ENCODE measurements around the gene RNF26. TPM values are rescaled to one million over a fixed set of nuclear protein-coding genes. Genes with fewer than 3 reads are reported as not detected.

RNF26 gene
- polyA plus RNA-seq, 1 of the 3 experiments (the other 2 are of a cell fraction) = 31.9 TPM

DNA sequence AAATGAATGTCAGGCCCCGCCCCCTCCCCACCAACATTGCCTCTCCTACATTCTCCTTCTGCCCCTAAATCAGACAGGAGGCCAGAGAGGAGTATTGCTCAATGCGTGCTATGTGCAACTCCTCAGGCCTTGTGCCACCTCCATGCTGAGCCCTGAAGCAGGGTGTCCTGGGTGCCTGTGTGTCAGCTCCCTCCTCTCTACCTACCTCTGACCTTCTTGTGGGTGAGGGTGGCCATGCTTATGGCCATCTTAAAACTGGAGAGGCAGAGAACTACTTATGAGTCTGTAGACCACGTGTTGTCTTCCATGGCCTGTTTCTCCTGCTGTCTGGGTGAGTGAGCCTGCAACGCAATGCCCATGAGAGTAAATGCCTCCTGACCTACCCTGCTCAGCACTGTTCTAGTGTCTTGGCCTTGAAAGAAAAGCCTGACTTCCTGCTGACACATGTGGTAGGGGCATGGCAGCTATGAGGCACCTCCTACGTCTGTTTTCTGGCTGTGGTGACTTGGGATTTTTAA, 27.9 kb upstream of the RNF26 start:
- H3K36me3 ChIP-seq (replicated peaks in 1 of 2; ENCODE audit: control insufficient read depth in 1 of 2, insufficient read depth in 2 of 2, low read length in 1 of 2) = peaks cover 23 to 56% of the 10 kb centered on the region in 2 experiments
- no peak for DNase-seq
- no peaks in the 10 kb centered on the region for H3K9me2 ChIP-seq
- H3K4me1 ChIP-seq (ENCODE audit: control insufficient read depth in 1 of 2, insufficient read depth in 2 of 2, low read depth in 1 of 2, low read length in 1 of 2) = no peaks in the 10 kb centered on the region
- no peak overlapping the region for H2AFZ ChIP-seq (ENCODE audit: low read depth)
- H3K27me3 ChIP-seq (ENCODE audit: insufficient read depth) = no peaks in the 10 kb centered on the region
- no peaks in the 10 kb centered on the region for H4K20me1 ChIP-seq (ENCODE audit: insufficient read depth)
- 94% methylated on average over 5 of the region's 5 CpGs for WGBS (ENCODE audit: low lambda C conversion rate)
- H3K9me3 ChIP-seq = no peaks in the 10 kb centered on the region
- POLR2A ChIA-PET = no interaction called here
- peaks cover 15% of the 10 kb centered on the region for H3F3A ChIP-seq (replicated peaks; ENCODE audit: insufficient read depth)
- H3K27ac ChIP-seq (ENCODE audit: low read depth in 2 of 2, low read length in 1 of 2) = no peak overlapping the region; a peak in 1 of 4 replicates
- H3K4me2 ChIP-seq = no peak overlapping the region
- TF ChIP-seq GABPA (IDR thresholded peaks at IDR 0.05; ENCODE audit: low read depth) = no peak
- TF ChIP-seq FOXJ3 (CRISPR knock-in tag; IDR thresholded peaks at IDR 0.05) = no peak
- no peak for TF ChIP-seq RFX5 (IDR thresholded peaks at IDR 0.05; ENCODE audit: low read length)
- TF ChIP-seq MEF2A (IDR thresholded peaks at IDR 0.05; ENCODE audit: borderline replicate concordance, low read depth) = no peak
- TF ChIP-seq, protein P1, sequence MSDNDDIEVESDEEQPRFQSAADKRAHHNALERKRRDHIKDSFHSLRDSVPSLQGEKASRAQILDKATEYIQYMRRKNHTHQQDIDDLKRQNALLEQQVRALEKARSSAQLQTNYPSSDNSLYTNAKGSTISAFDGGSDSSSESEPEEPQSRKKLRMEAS (IDR thresholded peaks at IDR 0.05; ENCODE audit: low read depth) = no peak
- no peak for TF ChIP-seq RXRA (IDR thresholded peaks at IDR 0.05; ENCODE audit: borderline replicate concordance, low read depth)
- TF ChIP-seq YY1 (IDR thresholded peaks at IDR 0.05; ENCODE audit: low read depth) = no peak
- TF ChIP-seq FOXM1 (IDR thresholded peaks at IDR 0.05; ENCODE audit: low read depth) = no peak
- TF ChIP-seq TCF12 (IDR thresholded peaks at IDR 0.05) = no peak
- no peak for TF ChIP-seq RAD21 (IDR thresholded peaks at IDR 0.05; ENCODE audit: low read length)
- TF ChIP-seq, protein P2, sequence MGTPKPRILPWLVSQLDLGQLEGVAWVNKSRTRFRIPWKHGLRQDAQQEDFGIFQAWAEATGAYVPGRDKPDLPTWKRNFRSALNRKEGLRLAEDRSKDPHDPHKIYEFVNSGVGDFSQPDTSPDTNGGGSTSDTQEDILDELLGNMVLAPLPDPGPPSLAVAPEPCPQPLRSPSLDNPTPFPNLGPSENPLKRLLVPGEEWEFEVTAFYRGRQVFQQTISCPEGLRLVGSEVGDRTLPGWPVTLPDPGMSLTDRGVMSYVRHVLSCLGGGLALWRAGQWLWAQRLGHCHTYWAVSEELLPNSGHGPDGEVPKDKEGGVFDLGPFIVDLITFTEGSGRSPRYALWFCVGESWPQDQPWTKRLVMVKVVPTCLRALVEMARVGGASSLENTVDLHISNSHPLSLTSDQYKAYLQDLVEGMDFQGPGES (IDR thresholded peaks at IDR 0.05; ENCODE audit: low read depth, low read length) = no peak
- no peak for TF ChIP-seq FOSL2 (IDR thresholded peaks at IDR 0.05; ENCODE audit: borderline replicate concordance, low read depth)
- TF ChIP-seq, protein P3, sequence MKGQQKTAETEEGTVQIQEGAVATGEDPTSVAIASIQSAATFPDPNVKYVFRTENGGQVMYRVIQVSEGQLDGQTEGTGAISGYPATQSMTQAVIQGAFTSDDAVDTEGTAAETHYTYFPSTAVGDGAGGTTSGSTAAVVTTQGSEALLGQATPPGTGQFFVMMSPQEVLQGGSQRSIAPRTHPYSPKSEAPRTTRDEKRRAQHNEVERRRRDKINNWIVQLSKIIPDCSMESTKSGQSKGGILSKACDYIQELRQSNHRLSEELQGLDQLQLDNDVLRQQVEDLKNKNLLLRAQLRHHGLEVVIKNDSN (IDR thresholded peaks at IDR 0.05; ENCODE audit: borderline replicate concordance, low read depth) = no peak
- TF ChIP-seq NRF1 (IDR thresholded peaks at IDR 0.05; ENCODE audit: low read depth, low read length) = no peak
- H3K4me3 ChIP-seq (ENCODE audit: low read depth in 2 of 2, low read length in 1 of 2) = no peak overlapping the region
- H3K79me2 ChIP-seq (ENCODE audit: insufficient read depth) = no peaks in the 10 kb centered on the region
- H3K9ac ChIP-seq = no peak overlapping the region
- CTCF ChIA-PET = interaction anchor here (0.8 to 2.4 kb wide), 6 partner anchors 11 to 101 kb away, joined by 3 to 11 read pairs (median 6); partner anchors contain the start of gene MCAM

DNA sequence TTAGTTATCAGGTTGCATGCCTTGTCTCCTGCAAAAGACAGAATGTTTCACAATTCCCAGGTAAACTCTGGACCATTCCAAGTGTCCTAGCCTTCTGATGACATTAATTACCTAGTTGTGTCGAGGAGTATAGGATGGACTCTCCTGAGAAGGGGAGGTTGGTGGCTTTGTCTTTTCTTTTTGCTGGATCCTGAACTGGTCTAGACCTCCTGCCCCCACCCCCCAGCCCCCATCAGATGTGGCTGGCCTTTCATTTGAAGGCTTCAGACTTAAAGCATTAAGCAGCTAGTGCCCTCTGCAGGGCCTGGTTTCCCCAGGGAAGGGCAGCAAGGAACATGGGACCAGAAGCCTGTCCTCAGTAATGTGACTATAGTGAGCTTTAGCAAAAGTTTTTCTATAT, 27.1 kb upstream of the RNF26 start:
- Histone ChIP-seq H3K79me2 (ENCODE audit: insufficient read depth) (no peaks in the 10 kb centered on the region), H4K20me1 (ENCODE audit: insufficient read depth) (no peaks in the 10 kb centered on the region), H3K27me3 (ENCODE audit: insufficient read depth) (no peaks in the 10 kb centered on the region), H3K27ac (ENCODE audit: low read depth in 2 of 2, low read length in 1 of 2) (no peak overlapping the region; a peak in 2 of 4 replicates), H3K4me3 (ENCODE audit: low read depth in 2 of 2, low read length in 1 of 2) (no peak overlapping the region), H3K9ac (no peak overlapping the region), H2AFZ (ENCODE audit: low read depth) (no peak overlapping the region), H3K9me3 (no peaks in the 10 kb centered on the region), H3K9me2 (no peaks in the 10 kb centered on the region), H3K4me2 (no peak overlapping the region), H3F3A (replicated peaks; ENCODE audit: insufficient read depth) (peaks cover 15% of the 10 kb centered on the region), H3K36me3 (replicated peaks in 1 of 2; ENCODE audit: control insufficient read depth in 1 of 2, insufficient read depth in 2 of 2, low read length in 1 of 2) (peaks cover 18 to 48% of the 10 kb centered on the region in 2 experiments), H3K4me1 (ENCODE audit: control insufficient read depth in 1 of 2, insufficient read depth in 2 of 2, low read depth in 1 of 2, low read length in 1 of 2) (no peaks in the 10 kb centered on the region)
- CTCF ChIA-PET = interaction anchor here (0.6 to 2.4 kb wide), 14 partner anchors 10 to 699 kb away, joined by 3 to 11 read pairs (median 3); partner anchors contain the start of gene MCAM
- TF ChIP-seq ELF1 (IDR thresholded peaks at IDR 0.05) (no peak), RAD21 (IDR thresholded peaks at IDR 0.05; ENCODE audit: low read length) (peak; percentile 49)
- DNase-seq = peak; percentile 33
- POLR2A ChIA-PET = no interaction called here
- WGBS (ENCODE audit: low lambda C conversion rate) = no CpG with 5 or more reads among the region's 1 CpG
